Measurements from ENCODE around the gene GLT8D2.

GRCh38 chr12:104049903-104050356 is at the start of gene GLT8D2:
- TF ChIP-seq, protein P1, sequence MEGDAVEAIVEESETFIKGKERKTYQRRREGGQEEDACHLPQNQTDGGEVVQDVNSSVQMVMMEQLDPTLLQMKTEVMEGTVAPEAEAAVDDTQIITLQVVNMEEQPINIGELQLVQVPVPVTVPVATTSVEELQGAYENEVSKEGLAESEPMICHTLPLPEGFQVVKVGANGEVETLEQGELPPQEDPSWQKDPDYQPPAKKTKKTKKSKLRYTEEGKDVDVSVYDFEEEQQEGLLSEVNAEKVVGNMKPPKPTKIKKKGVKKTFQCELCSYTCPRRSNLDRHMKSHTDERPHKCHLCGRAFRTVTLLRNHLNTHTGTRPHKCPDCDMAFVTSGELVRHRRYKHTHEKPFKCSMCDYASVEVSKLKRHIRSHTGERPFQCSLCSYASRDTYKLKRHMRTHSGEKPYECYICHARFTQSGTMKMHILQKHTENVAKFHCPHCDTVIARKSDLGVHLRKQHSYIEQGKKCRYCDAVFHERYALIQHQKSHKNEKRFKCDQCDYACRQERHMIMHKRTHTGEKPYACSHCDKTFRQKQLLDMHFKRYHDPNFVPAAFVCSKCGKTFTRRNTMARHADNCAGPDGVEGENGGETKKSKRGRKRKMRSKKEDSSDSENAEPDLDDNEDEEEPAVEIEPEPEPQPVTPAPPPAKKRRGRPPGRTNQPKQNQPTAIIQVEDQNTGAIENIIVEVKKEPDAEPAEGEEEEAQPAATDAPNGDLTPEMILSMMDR (IDR thresholded peaks at IDR 0.05; ENCODE audit: insufficient read depth, low read length, poor library complexity, severe bottlenecking): no peak
- TF ChIP-seq EZH2phosphoT487 (conservative IDR thresholded peaks at IDR 0.05; ENCODE audit: low read length): no peak
